DMS153 treated with DMSO at 0.1 percent for 48 hours (cell line): Measurements from ENCODE around the gene YKT6.
A peak's percentile ranks its signal among the peaks of the same experiment; 100 is the strongest.
"Not testable (repeated sequence)": the region's sequence is repeated elsewhere in the genome, so short reads cannot be mapped to it uniquely, and the experiment has no call there.

Source experiments
- DNase-seq: peaks from one replicate; lab custom pipeline; 2025; ENCODE audit not compliant: unreplicated experiment; lab: John Stamatoyannopoulos, UW

YKT6 gene

GRCh38 chr7:44200699-44201461 is at the start of gene YKT6:
Gene YKT6 (plus strand): TSS chr7:44200978. CDS start chr7:44201136, 158 bp downstream.
- peak; percentile 90 for DNase-seq

GRCh38 chr7:44151956-44152355 is 48.8 kb upstream of the YKT6 start:
- no peak for DNase-seq

GRCh38 chr7:44152971-44153947 is 47.5 kb upstream of the YKT6 start:
- no peak for DNase-seq

GRCh38 chr7:44153948-44154335 is 46.8 kb upstream of the YKT6 start:
- DNase-seq = no peak

- DNase-seq = no peak
Measured at GRCh38 chr7:44154703-44155102, 46.1 kb upstream of the YKT6 start.

GRCh38 chr7:44155191-44156185 is 45.3 kb upstream of the YKT6 start:
- no peak for DNase-seq

- no peak for DNase-seq
Measured at GRCh38 chr7:44156453-44157010, 44.2 kb upstream of the YKT6 start.

- no peak for DNase-seq
Measured at GRCh38 chr7:44157116-44158080, 43.4 kb upstream of the YKT6 start.

- DNase-seq = no peak
Measured at GRCh38 chr7:44158096-44158872, 42.5 kb upstream of the YKT6 start.

GRCh38 chr7:44158873-44159631 is 41.7 kb upstream of the YKT6 start:
- DNase-seq = no peak

- DNase-seq = no peak
Measured at GRCh38 chr7:44159824-44160630, 40.8 kb upstream of the YKT6 start.

- no peak for DNase-seq
Measured at GRCh38 chr7:44161371-44161770, 39.4 kb upstream of the YKT6 start.

- no peak for DNase-seq
Measured at GRCh38 chr7:44162179-44162578, 38.6 kb upstream of the YKT6 start.

- DNase-seq = no peak
Measured at GRCh38 chr7:44162785-44163395, 37.9 kb upstream of the YKT6 start.

GRCh38 chr7:44163591-44163990 is 37.2 kb upstream of the YKT6 start:
- DNase-seq = no peak

- no peak for DNase-seq
Measured at GRCh38 chr7:44167920-44168319, 32.9 kb upstream of the YKT6 start.

- DNase-seq = not testable (repeated sequence)
Measured at GRCh38 chr7:44171901-44172300, 28.9 kb upstream of the YKT6 start.
